Measurements from ENCODE around the gene FYB2.

DNA sequence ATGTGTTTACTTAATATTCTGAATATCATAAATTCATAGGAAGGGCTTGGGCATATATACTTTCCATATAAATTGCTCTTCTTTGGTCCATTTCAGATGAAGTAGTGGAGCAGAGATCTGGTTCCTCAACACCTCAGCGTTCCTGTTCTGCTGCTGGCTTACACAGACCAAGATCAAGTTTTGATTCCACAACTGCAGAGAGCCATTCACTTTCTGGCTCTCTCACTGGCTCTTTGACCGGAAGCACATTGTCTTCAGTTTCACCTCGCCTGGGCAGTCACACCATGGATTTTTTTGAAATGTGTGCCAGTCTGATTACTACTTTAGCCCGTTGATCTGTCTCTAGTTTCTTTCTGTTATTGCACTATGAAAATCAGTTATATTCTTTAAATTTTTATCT, 111.8 kb downstream of the FYB2 start:
- TF ChIP-seq, protein P1, sequence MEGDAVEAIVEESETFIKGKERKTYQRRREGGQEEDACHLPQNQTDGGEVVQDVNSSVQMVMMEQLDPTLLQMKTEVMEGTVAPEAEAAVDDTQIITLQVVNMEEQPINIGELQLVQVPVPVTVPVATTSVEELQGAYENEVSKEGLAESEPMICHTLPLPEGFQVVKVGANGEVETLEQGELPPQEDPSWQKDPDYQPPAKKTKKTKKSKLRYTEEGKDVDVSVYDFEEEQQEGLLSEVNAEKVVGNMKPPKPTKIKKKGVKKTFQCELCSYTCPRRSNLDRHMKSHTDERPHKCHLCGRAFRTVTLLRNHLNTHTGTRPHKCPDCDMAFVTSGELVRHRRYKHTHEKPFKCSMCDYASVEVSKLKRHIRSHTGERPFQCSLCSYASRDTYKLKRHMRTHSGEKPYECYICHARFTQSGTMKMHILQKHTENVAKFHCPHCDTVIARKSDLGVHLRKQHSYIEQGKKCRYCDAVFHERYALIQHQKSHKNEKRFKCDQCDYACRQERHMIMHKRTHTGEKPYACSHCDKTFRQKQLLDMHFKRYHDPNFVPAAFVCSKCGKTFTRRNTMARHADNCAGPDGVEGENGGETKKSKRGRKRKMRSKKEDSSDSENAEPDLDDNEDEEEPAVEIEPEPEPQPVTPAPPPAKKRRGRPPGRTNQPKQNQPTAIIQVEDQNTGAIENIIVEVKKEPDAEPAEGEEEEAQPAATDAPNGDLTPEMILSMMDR (IDR thresholded peaks at IDR 0.05): no peak
- TF ChIP-seq POLR2A (IDR thresholded peaks at IDR 0.05): no peak
